Activated CD4-positive, alpha-beta T cell treated with anti-CD3 and anti-CD28 coated beads, Interleukin-2, amount 10 ng/mL, durations not matched to agents 24 days and 14 days (primary cell): ENCODE results near the gene PGC. TPM values are rescaled to one million over a fixed set of nuclear protein-coding genes. Genes with fewer than 3 reads are reported as not detected.

Source experiments
- DNase-seq: peaks from one replicate; pipeline ENCODE4 v3.0.0; 2022
- H3K27ac Mint-ChIP-seq: one replicate; pipeline ENCODE4 v1.8.0; 2022; ENCODE audit warnings: mild to moderate bottlenecking, mixed read lengths
- H3K27me3 Mint-ChIP-seq: one replicate; pipeline ENCODE4 v1.8.0; 2022; ENCODE audit warnings: mixed read lengths
- H3K36me3 Mint-ChIP-seq: one replicate; pipeline ENCODE4 v1.8.0; 2022; ENCODE audit warnings: low read depth, mild to moderate bottlenecking, mixed read lengths
- H3K4me1 Mint-ChIP-seq: one replicate; pipeline ENCODE4 v1.8.0; 2021; ENCODE audit warnings: mixed read lengths
- H3K4me3 Mint-ChIP-seq: one replicate; pipeline ENCODE4 v1.8.0; 2022; ENCODE audit warnings: mild to moderate bottlenecking, moderate library complexity, mixed read lengths
- H3K9me3 Mint-ChIP-seq: one replicate; pipeline ENCODE4 v1.8.0; 2021; ENCODE audit warnings: mixed read lengths
- intact Hi-C: fragments of 100-400 bp; cut with micrococcal nuclease; formaldehyde crosslinking; loops from one replicate; pipeline ENCODE4 v1.15.1; 2023
- total RNA-seq: library from RNA; stranded (reverse); gene quantifications from 2 replicates; pipeline ENCODE4 v1.2.3, GENCODE V29; 2022

The PGC gene
- total RNA-seq, 1 donor from 2014 or later = not detected

DNA sequence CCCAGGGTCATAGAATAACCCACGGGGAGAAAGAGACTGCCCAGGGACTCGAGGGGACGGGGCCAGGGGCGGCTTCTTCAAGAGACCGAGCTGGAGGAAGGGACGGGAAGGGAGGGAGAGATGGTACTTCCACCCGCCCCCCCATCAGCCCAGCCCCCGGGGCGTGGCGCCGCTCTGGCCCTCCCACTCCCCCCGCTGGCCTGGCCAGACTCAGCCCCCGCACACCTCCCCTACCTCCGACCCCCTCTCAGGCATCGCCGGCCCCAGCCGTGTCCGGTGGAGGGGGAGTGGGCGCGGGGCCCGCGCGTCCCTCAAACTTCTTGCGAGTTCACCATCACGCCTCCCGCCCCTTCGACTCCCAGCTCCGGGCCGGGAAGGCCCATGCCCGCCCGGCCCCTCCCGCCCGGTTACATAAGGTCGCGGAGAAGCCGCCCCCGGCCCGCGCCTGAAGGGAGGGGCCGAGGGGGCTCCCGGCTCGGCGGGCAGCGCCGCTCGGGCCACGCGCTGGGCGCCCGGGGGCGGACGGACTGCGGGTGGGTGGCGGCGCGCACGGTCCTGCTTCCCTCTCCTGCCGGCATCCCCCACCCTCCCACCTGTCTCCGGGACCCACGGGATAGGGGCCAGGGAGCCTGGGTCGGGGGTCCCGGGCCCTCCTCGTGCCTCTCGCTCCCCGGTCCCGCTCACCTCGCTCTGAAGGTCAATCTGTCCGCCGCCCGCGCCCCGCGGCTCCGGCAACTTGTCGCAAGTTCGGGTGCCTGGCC, 12.4 kb downstream of the PGC start:
- Mint-ChIP-seq H3K9me3 (no peaks in the 10 kb centered on the region), H3K4me3 (peak overlapping the region; percentile 86), H3K27ac (peak overlapping the region; percentile 29), H3K27me3 (no peaks in the 10 kb centered on the region), H3K36me3 (no peaks in the 10 kb centered on the region), H3K4me1 (peaks cover 37% of the 10 kb centered on the region)
- intact Hi-C loops = loop anchor here (1.0 to 10.0 kb wide), 6 partner anchors 28 to 660 kb away; partner anchors contain the start of genes BYSL, MED20, NFYA and OARD1
- DNase-seq = peak; percentile 92

DNA sequence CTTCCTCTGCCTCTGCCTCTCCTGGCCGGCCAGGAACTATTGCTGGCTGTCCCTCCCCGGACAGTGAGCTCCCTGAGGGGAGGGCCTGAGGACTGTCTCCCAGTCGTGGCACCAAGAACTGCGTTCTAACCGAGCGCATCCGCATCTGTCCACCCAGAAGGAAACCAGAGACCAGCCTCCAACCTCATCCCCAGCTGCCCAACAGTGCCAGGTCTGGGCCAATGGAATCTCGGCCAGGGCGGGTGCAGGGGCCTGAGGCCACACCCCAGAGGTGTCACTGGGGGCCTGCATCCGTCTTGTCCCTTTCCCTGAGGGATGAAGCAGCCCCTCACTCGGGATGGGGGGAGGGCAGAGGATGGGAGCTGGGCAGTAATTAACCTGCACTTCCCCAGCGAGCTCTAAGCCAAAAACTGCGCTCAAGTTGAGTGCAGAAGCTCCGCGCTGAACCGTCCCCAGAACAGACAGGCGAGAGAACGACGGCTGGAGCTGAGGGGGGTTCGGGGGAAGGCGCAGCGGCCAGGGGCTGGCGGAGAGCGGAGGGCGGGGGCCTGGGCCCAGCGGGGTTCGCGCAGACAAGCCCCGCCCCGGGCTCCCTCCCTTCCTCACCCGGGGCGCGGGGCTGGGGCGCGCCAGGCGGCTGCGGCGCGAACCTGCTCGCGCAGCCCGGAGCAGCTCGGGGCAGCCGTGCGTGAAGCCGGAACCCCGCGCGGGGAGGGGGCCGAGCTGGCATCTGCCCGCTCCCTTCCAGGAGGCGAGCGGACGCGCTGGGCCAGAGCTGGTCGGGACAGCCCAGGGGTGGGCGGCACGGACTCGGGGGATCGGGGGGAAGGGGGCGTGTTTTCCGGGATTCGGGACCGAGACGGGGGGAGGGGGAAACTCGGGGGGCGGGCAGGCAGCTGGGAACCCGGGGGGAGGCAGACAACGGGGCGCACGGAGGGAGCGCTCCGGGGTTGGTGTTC, 13.2 kb downstream of the PGC start:
- no peaks in the 10 kb centered on the region for H3K27me3 Mint-ChIP-seq
- peak; percentile 92 for DNase-seq
- H3K4me1 Mint-ChIP-seq = peaks cover 39% of the 10 kb centered on the region
- no peaks in the 10 kb centered on the region for H3K36me3 Mint-ChIP-seq
- H3K9me3 Mint-ChIP-seq = no peaks in the 10 kb centered on the region
- peak overlapping the region; percentile 86 for H3K4me3 Mint-ChIP-seq
- H3K27ac Mint-ChIP-seq = peak overlapping the region; percentile 84
- intact Hi-C loops = loop anchor here (2.0 to 10.0 kb wide), 2 partner anchors 27 to 659 kb away; partner anchors contain the start of genes NFYA and OARD1

DNA sequence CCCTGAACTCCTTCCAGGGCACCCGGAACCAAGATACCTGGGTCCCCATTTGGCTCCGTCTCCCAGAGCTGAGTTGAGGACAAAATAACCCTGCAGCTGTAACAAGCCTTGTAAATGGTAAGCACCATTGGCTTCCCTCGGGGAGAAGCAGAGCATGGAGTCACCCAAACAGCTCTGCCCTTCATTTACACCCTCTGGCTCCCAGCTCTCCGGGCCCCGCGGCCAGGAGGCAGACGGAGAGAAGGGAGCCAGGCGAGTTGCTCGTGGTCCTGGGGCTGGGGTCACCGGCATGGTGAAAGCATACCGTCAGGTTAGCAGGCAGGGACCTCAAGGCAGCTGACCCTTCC, 13.9 kb downstream of the PGC start:
- Mint-ChIP-seq H3K36me3 (no peaks in the 10 kb centered on the region), H3K4me3 (peak overlapping the region; percentile 86), H3K27ac (peak overlapping the region; percentile 3), H3K27me3 (no peaks in the 10 kb centered on the region), H3K4me1 (peaks cover 40% of the 10 kb centered on the region), H3K9me3 (no peaks in the 10 kb centered on the region)
- intact Hi-C loops = loop anchor here (10.0 kb wide), 1 partner anchor 659 kb away; the partner anchor contains the start of genes NFYA and OARD1
- peak; percentile 65 for DNase-seq

DNA sequence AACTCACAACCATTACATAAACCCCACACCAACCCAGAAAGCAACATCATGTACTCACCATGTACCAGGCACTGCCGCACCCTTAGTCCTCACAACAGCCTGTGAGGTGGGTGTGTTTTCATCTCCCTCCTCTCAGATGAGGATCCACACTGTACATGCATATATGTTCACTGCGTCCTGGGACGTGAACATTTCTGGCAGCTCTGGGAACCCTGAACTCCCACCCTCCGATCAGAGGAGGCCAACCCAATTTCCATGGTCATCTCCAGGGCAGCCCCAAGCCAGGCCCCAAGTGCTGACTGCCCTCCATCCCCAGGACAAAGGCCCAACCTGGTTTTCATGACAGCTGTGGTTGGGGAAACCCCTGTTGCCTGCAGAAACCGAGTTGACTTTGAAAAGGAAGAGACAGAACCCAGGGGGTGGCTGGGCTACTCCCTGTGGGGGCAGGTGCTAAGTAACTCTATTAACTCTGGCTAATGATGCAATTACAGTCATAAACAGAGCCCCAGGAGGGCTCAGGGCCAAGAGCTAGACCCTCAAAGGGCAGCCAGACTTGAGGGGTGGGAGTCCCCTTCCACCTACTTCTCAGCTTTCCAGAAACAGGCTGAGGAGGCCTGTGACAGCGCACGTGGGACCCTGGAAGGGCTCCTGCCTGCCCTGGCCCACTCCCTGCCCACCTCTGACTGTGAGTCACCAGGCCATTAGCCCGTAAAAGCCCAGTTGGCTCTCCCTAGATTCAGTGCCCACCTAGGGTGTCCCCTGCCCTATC, 14.4 kb downstream of the PGC start:
- Mint-ChIP-seq H3K36me3 (no peaks in the 10 kb centered on the region), H3K9me3 (no peaks in the 10 kb centered on the region), H3K4me3 (peak overlapping the region; percentile 86), H3K27me3 (no peaks in the 10 kb centered on the region), H3K27ac (peak overlapping the region; percentile 43), H3K4me1 (peaks cover 40% of the 10 kb centered on the region)
- peak; percentile 89 for DNase-seq
- intact Hi-C loops = loop anchor here (10.0 kb wide), 1 partner anchor 658 kb away; the partner anchor contains the start of genes NFYA and OARD1

DNA sequence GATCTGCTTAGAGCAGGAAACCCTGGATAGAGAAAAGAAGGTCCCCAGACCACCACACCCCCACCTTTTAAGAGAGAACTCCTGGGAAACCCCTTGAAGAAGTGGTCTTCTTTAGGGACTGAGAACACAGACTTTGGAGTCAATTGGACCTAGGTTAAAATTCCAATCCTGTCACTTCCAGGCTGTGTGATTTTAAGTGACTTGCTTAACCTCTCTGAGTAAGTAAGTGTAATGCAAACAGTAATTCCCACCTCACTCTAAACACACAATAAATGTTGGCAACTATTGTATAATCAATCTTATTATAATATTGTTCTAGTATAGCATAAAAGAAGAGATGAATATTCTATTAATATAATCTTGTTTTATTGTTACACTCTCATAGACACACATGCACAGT, 15.0 kb downstream of the PGC start:
- Mint-ChIP-seq H3K27ac (peak overlapping the region; percentile 43), H3K4me3 (peak overlapping the region; percentile 86), H3K9me3 (no peaks in the 10 kb centered on the region), H3K36me3 (no peaks in the 10 kb centered on the region), H3K27me3 (no peaks in the 10 kb centered on the region), H3K4me1 (peaks cover 40% of the 10 kb centered on the region)
- no peak for DNase-seq
- intact Hi-C loops = loop anchor here (10.0 kb wide), 1 partner anchor 657 kb away; the partner anchor contains the start of genes NFYA and OARD1

DNA sequence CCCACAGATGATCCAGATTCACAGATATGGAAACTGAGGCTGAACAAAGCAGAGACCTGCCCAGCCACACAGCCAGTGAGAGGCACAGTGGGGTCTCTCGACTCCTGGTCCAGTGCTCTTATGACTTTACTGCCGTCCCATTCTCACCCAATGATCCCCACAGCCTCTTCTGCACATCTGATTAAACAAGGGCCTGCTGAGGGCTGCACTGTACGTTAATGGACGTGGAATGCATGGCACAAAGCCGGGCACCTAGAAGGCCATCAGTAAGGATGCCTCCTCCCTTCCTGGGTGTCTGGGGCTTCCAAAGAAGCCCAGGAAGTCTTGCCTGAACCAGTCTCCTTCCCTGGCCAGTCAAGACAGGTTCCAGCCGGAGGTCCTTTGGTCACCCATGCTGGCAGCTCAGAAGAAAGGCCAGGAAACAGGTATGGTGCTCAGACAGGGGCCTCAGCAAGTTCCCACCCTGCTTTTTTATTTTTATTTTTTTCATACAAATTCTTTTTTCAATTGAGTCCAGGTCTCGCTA, 15.6 kb downstream of the PGC start:
- H3K4me1 Mint-ChIP-seq = peaks cover 45% of the 10 kb centered on the region
- no peaks in the 10 kb centered on the region for H3K9me3 Mint-ChIP-seq
- no peaks in the 10 kb centered on the region for H3K36me3 Mint-ChIP-seq

DNA sequence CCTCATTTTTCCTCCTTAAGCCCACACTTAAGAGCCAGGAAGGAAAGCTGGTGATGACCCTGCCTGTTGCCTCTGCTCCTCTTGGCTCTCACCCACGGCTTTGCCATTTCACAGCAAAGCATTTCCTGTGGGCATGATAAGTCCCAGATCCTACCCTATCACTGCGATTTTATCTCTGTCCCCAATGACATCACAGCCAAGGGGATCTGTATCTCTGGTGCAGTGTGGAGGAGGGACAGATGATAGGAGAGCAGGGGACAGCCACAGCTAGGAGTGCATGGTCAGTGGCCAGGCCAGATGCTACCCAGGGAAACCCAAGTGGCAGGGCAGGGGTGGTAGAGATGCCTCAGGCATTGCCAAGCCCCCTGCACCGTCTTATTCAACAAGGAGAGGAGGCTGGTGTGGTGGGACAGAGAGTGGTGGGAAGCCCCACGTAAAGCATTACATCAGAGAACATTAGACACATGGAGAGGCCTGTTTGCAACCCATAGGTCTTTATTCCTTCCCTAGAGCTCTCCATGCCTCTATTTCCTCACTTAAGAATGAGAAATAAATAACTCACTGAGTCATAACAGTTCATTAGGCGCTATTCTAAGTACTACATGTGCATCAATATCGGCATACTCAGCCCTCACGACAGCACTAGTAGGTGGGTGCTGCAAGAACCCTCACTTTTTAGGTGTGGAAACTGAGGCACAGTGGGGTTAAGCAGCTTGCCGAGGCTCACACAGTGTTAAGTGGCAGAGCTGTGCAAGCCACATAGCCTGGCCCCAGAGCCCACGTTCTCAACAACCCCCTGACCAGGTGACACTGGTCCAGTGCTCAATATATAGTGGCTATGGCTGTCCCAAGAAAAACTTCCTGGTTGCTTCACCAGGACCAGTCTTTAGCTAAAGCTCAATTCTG, 16.4 kb downstream of the PGC start:
- no peak for DNase-seq
- intact Hi-C loops = loop anchor here (10.0 kb wide), 1 partner anchor 656 kb away; the partner anchor contains the start of genes NFYA and OARD1
- Mint-ChIP-seq H3K27me3 (no peaks in the 10 kb centered on the region), H3K27ac (peak overlapping the region; percentile 43), H3K4me3 (no peak overlapping the region), H3K9me3 (no peaks in the 10 kb centered on the region), H3K36me3 (no peaks in the 10 kb centered on the region), H3K4me1 (peaks cover 40% of the 10 kb centered on the region)

More for the DNA sequence above, 15.6 kb downstream of the PGC start:
- H3K27ac Mint-ChIP-seq = no peak overlapping the region
- no peak for DNase-seq
- no peaks in the 10 kb centered on the region for H3K27me3 Mint-ChIP-seq
- H3K4me3 Mint-ChIP-seq = no peak overlapping the region
- intact Hi-C loops = loop anchor here (10.0 kb wide), 1 partner anchor 657 kb away; the partner anchor contains the start of genes NFYA and OARD1

DNA sequence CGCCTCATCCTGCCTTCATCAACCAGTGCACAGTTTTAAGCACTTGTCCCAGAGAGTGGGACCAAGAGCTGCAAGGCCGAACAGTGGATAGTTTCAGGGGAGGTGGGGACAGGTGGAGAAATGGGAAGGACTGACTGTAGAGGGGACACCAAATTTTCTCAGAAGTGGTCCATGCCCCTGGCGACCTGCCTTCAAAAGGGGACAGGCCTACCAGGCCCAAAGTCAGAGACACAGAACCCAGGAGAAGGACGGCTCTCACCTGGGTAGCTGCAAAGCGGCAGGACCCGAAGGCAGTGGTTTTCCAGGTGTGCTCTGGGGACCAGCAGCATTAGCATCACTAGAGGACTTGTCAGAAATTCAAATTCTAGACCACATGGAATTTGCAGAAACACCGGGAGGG, 17.6 kb downstream of the PGC start:
- Mint-ChIP-seq H3K36me3 (no peaks in the 10 kb centered on the region), H3K4me1 (peaks cover 38% of the 10 kb centered on the region), H3K9me3 (no peaks in the 10 kb centered on the region), H3K4me3 (no peak overlapping the region), H3K27me3 (no peaks in the 10 kb centered on the region), H3K27ac (no peak overlapping the region)
- no peak for DNase-seq
- intact Hi-C loops = loop anchor here (10.0 kb wide), 1 partner anchor 655 kb away; the partner anchor contains the start of genes NFYA and OARD1

DNA sequence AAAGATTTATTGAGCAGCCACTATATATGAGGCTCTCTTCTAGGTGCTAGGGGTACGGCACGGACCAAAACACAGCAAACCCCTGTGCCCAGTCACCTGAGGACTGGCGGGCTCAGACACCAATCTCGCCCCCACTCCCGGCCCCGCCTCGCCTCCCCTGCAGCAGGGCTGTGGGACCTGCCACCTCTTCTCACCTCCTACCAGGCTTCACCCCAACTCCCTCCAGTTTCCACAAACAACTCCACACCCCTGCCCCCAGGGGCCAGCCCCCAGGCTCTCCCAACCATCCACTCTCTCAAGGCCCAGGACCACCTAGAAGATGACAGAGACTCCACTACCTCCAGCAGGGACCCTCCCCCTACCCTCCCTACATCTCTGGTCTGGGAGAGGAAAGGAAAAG, 18.2 kb downstream of the PGC start:
- Mint-ChIP-seq H3K27ac (peak overlapping the region; percentile 13), H3K36me3 (no peaks in the 10 kb centered on the region), H3K4me3 (no peak overlapping the region), H3K27me3 (no peaks in the 10 kb centered on the region), H3K9me3 (no peaks in the 10 kb centered on the region), H3K4me1 (peaks cover 38% of the 10 kb centered on the region)
- intact Hi-C loops = no loop called here
- no peak for DNase-seq

DNA sequence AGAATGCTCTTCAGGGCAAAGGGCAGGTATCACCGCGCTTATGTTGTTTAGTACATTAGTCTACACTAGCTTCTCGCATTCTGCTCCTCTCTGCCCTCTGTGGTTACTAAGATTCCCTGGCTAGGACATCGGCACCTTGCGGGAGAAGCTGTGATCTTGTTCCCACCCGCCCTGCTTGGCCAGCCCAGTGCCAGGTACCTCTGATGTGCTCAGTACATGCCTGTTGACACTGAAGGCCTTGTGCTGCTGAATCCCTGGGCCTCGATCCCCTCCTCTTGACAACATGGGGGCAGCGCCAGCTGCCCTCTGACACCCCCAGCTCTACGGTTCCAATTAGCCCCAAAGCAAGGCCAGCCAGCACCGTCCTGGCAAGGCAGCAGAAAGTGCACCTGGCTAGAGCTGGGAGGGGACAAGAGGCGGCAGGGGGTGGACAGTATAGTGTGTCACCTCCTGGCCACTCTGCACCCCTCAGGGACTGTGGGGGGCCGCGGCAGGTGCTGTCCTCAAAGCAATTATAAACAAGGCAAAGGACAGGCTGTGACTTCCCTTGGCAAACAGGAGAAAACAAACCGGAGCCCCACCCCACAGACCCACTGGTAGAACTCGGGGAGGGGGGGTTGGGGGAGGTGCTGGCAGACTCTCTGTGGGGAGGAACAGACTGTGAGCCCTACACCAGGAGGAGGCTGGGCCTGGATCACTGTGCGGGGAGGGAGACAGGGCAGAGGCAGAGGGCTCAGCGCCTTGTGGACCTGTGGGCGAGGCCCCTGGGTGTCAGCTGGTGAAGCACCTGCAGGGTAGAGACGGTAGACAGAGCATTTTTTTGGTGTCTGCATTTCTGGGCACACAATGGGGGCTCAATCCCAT, 18.9 kb downstream of the PGC start:
- Mint-ChIP-seq H3K4me1 (peaks cover 32% of the 10 kb centered on the region), H3K4me3 (no peak overlapping the region), H3K36me3 (no peaks in the 10 kb centered on the region), H3K27me3 (no peaks in the 10 kb centered on the region), H3K9me3 (no peaks in the 10 kb centered on the region), H3K27ac (no peak overlapping the region)
- no peak for DNase-seq
- intact Hi-C loops = no loop called here

DNA sequence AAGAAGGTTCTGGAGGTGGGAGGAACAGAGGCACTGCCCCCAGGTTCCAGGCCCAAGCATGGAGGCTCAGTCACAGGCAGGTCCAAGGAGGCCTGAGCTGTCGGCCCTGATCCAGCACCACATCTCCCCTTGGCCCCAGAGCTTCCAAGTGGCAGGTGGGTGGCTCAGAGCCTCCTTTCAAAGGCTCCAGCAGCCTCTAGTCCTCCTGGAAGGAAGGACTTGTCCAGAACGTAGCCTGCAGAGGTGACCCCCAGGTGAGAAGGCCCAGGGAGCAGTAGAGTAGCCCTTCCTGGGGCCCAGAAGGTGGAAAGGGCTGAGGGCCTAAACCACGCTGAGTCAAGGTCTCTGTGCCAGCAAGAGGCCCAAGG, 19.5 kb downstream of the PGC start:
- Mint-ChIP-seq H3K27ac (no peak overlapping the region), H3K9me3 (no peaks in the 10 kb centered on the region), H3K4me3 (no peak overlapping the region), H3K4me1 (peaks cover 27% of the 10 kb centered on the region), H3K27me3 (no peaks in the 10 kb centered on the region), H3K36me3 (no peaks in the 10 kb centered on the region)
- intact Hi-C loops = no loop called here
- DNase-seq = no peak
